Stimulated activated naive CD4-positive, alpha-beta T cell (primary cell): Measurements from ENCODE around the gene NRIP1.

Experiments
- DNase-seq, 6 experiments: peaks; one replicate each; lab custom pipeline; 2025; lab: John Stamatoyannopoulos, UW

The NRIP1 gene

DNA sequence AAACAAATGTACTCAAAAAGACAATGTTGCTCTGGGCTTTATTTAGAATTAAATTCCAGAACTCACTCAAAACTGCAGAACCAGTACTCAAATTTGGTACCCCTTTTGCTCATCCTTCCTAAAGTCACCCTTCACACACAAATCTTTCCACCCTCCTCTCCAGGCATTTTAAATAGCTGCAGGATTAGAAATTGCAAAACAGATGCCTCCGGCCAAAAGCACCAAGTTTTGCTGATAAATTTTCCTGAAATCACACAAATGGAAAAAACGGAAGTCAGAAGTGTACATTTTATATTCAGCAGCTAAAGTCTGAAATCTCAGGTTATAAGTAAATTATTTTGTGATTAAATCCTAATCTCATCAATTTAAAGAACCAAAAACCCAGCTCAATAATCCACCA lies 147.0 kb downstream of the NRIP1 start:
- DNase-seq = no peak

DNA sequence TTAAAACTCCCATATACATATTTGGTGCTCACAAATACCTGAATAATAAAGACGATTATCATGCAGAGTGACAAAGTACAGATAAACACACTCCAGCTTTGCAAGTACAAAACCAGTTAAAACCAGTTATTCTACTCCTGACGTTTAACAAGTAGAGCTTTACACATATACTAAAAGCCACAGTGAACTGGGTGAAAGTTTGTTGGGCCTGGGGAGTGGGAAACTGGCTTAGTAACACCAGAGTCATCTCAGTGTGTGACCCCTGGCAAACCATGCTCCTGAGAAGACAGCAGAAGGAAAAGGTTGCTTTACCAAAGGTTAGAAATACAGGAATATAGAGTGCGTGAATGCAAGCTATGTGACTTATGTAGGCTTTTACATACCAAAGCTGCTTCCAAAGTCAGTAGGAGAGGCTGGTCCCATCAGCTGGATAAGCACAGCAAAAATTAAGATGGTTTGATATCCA lies 148.1 kb downstream of the NRIP1 start:
- DNase-seq = no peak

DNA sequence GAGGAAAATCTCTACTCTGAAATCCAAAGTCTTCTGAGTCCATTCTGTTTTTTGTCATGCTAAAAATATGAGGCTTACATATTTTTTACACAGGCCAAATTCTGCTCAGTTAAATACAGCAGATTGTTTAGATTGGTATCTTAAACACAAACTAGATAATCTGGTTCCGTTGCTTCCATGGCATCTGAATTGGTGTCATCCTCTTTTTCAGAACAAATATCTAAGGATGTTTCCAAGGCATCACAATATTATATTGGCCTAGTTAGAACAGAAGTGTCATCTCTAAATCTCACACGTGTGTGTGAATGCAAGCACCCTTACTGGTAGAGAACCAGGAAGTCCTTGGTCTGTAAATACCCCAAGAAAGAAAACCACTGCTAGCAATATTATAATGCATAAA lies 151.2 kb downstream of the NRIP1 start:
- no peak for DNase-seq

DNA sequence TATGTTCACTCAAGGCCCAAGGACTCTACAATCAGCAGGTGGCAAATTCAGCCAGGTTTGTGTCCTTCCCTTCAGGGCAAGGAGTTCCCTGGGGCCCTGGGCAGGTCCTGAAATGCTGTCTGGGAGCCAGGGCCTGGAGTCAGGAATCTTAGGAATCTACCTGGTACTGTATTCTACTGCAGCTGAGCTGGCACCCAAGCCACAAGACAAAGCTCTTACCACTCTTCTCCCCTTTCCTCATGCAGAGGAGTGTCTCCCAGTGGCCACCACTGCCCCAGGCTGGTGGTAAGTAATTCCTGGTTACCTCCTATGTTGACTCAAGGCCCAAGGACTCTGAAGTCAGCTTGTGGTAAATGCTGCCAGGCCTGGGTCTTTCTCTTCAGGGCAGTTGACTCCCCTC lies 153.4 kb downstream of the NRIP1 start:
- no peak for DNase-seq
